A549 (cell line): Measurements from ENCODE around the gene SLC48A1. TPM values are rescaled to one million over a fixed set of nuclear protein-coding genes. Genes with fewer than 3 reads are reported as not detected.

Experiments used
- ATAC-seq, 2 experiments: fragments of 200-7000 bp in 1 of 2; fragments of >200 bp in 1 of 2; cut with Nextera tagmentation in 1 of 2; cut with Tn5 transposase in 1 of 2; 3 replicates each; pipeline versions ENCODE4 v1.8.0 to v1.9.1; 2018 to 2020; ENCODE audit warnings: mild to moderate bottlenecking in 1 of 2, moderate library complexity in 1 of 2
- CTCF ChIA-PET: fragments of 300-600 bp; sonication (Branson Sonifier 250); formaldehyde crosslinking; extraction: SDS; loops from one replicate; lab custom pipeline; 2021; ENCODE audit warnings: antibody characterized with exemption, inconsistent platforms; lab: Yijun Ruan, JAX
- POLR2A ChIA-PET: fragments of 350-600 bp; formaldehyde crosslinking; extraction: SDS; loops from one replicate; lab custom pipeline; 2021; ENCODE audit warnings: antibody characterized with exemption, inconsistent platforms; lab: Yijun Ruan, JAX
- DNase-seq, 2 experiments: peaks; one replicate each; pipeline versions ENCODE4 v3.0.0 to v3.0.0-alpha.2; 2011 to 2016; ENCODE audit warnings: low read depth in 1 of 2, low spot score in 1 of 2
- FAIRE-seq: peaks from 2 replicates; lab custom pipeline; 2011; peaks lifted over from hg19 to GRCh38; lab: Jason Lieb, UNC
- H3K27ac ChIP-seq, 2 experiments: fragments of >200 bp; sonication (Bioruptor Twin); formaldehyde crosslinking; 3 replicates each; pipeline ENCODE4 v1.5.1; 2016 to 2017
- H3K4me1 ChIP-seq: fragments of >200 bp; sonication (Bioruptor Twin); formaldehyde crosslinking; 3 replicates; pipeline ENCODE4 v1.6.1; 2016
- H3K4me2 ChIP-seq: fragments of >200 bp; sonication (Bioruptor Twin); formaldehyde crosslinking; 3 replicates; pipeline ENCODE4 v1.6.1; 2016
- H3K4me3 ChIP-seq: fragments of >200 bp; sonication (Bioruptor Twin); formaldehyde crosslinking; 3 replicates; pipeline ENCODE4 v1.5.1; 2016
- H3K9me3 ChIP-seq: fragments of >200 bp; sonication (Bioruptor Twin); formaldehyde crosslinking; 3 replicates; pipeline ENCODE4 v1.6.1; 2016
- CBX2 ChIP-seq: fragments of 200-600 bp; sonication (generic); IDR thresholded peaks from 2 replicates; pipeline ENCODE4 v1.6.1; 2016; ENCODE audit warnings: low read depth, mild to moderate bottlenecking, borderline replicate concordance
- HES2 ChIP-seq: fragments of >200 bp; sonication (Bioruptor Twin); formaldehyde crosslinking; IDR thresholded peaks from 2 replicates; pipeline ENCODE4 v1.6.1; 2016
- HOXB5 ChIP-seq: fragments of 250-450 bp; sonication (Bioruptor Pico); IDR thresholded peaks from 2 replicates; pipeline ENCODE4 v1.5.0; 2020; ENCODE audit warnings: mild to moderate bottlenecking, moderate library complexity
- MAFK ChIP-seq: fragments of 450-650 bp; IDR thresholded peaks from 2 replicates; pipeline ENCODE4 v1.6.1; 2014; ENCODE audit not compliant: partially characterized antibody
- MYC ChIP-seq: IDR thresholded peaks from 2 replicates; pipeline ENCODE4 v1.6.1; 2012; ENCODE audit warnings: mild to moderate bottlenecking, inconsistent platforms, low read length, improper control_type of control experiment, borderline replicate concordance
- NPAS2 ChIP-seq: fragments of 250-450 bp; sonication (Bioruptor Pico); IDR thresholded peaks from 2 replicates; pipeline ENCODE4 v1.8.0; 2022; ENCODE audit warnings: mild to moderate bottlenecking, moderate library complexity, borderline replicate concordance
- RCOR1 ChIP-seq: fragments of 150-350 bp; IDR thresholded peaks from 2 replicates; pipeline ENCODE4 v1.6.1; 2014; ENCODE audit warnings: antibody characterized with exemption, low read length, low read depth
- REST ChIP-seq: fragments of 200-600 bp; sonication (generic); IDR thresholded peaks from 2 replicates; pipeline ENCODE4 v1.6.1; 2016; ENCODE audit warnings: antibody characterized with exemption, mild to moderate bottlenecking, moderate library complexity
- SMC3 ChIP-seq: fragments of >200 bp; sonication (Bioruptor Twin); formaldehyde crosslinking; IDR thresholded peaks from 3 replicates; pipeline ENCODE4 v1.6.1; 2018; ENCODE audit warnings: inconsistent platforms
- ZFP36 ChIP-seq: fragments of 450-650 bp; IDR thresholded peaks from 2 replicates; pipeline ENCODE4 v1.6.1; 2014; ENCODE audit warnings: borderline replicate concordance; ENCODE audit not compliant: partially characterized antibody
- WGBS: methylation state at CpG from one replicate; pipeline ENCODE4 v1.1.6; 2017; ENCODE audit errors: missing lambda C conversion rate; 5-methylcytosine and 5-hydroxymethylcytosine counted together
- polyA plus RNA-seq, 4 experiments: library from polyadenylated mRNA; depleted of rRNA in 3 of 4; stranded (reverse); fragments of >200 nt; fragmentation: RNase III in 1 of 4; extraction: RNeasy Plus Mini Kit Qiagen cat#74134 plus additional on column Dnase treatment in 1 of 4; gene quantifications; 2 replicates in 3 of 4; 3 replicates in 1 of 4; pipeline ENCODE4 v1.2.3, GENCODE V29; 2011 to 2017

The SLC48A1 gene
- polyA plus RNA-seq, 2 of the 4 experiments (the other 2 are of a cell fraction): 25.1 to 32.6 TPM

- ATAC-seq (no peak), DNase-seq (no peak), FAIRE-seq (no peak)
- H3K4me1 ChIP-seq: peaks cover 63% of the 10 kb centered on the region
- CTCF ChIA-PET: interaction anchor here (1.2 to 59.0 kb wide), 10 partner anchors 8 to 119 kb away, joined by 3 to 1532 read pairs (median 4); partner anchors contain the start of genes ENDOU, HDAC7, RAPGEF3 and RPAP3
- H3K4me2 ChIP-seq: no peak overlapping the region
- no peaks in the 10 kb centered on the region for H3K9me3 ChIP-seq
- WGBS: 93% methylated on average over 6 of the region's 6 CpGs
- TF ChIP-seq CBX2 (no peak), REST (no peak), MAFK (peak; percentile 72), RCOR1 (no peak)
- TF ChIP-seq, all 56 proteins: peak for 1
- H3K27ac ChIP-seq: no peak overlapping the region
- H3K4me3 ChIP-seq: no peak overlapping the region
- POLR2A ChIA-PET: no interaction called here
Measured at GRCh38 chr12:47771304-47771703, 1.7 kb upstream of the SLC48A1 start.

- no peak for ATAC-seq
- POLR2A ChIA-PET: interaction anchor here (1.8 kb wide), 1 partner anchor 10 kb away, joined by 9 read pairs; no protein-coding TSS in a partner anchor
Measured at GRCh38 chr12:47772094-47772660, 861 bp upstream of the SLC48A1 start.

More at GRCh38 chr12:47772094-47772660, 861 bp upstream of the SLC48A1 start:
- WGBS: 92% methylated on average over 13 of the region's 13 CpGs
- H3K4me1 ChIP-seq: peaks cover 71% of the 10 kb centered on the region
- DNase-seq: no peak
- peak overlapping the region; percentile 74 for H3K4me2 ChIP-seq
- H3K27ac ChIP-seq: peak overlapping the region; percentile 84 to 96
- TF ChIP-seq MYC (no peak), NPAS2 (CRISPR knock-in tag) (no peak), HOXB5 (CRISPR knock-in tag) (no peak), HES2 (no peak), ZFP36 (no peak), REST (no peak), SMC3 (no peak)
- TF ChIP-seq, all 56 proteins: peak for 0
- no peak for FAIRE-seq
- CTCF ChIA-PET: interaction anchor here (0.9 to 59.0 kb wide), 14 partner anchors 7 to 90 kb away, joined by 3 to 1532 read pairs (median 5); partner anchors contain the start of genes ENDOU, HDAC7, RAPGEF3 and RPAP3
- H3K9me3 ChIP-seq: no peaks in the 10 kb centered on the region
- peak overlapping the region; percentile 79; the same call in 2 of the 3 replicates for H3K4me3 ChIP-seq
